DMS53 treated with DMSO at 0.1 percent for 48 hours (cell line): ENCODE results near the gene RFC5.
"Not testable (repeated sequence)": the region's sequence is repeated elsewhere in the genome, so short reads cannot be mapped to it uniquely, and the experiment has no call there.

Experiments
- DNase-seq: peaks from one replicate; lab custom pipeline; 2025; ENCODE audit not compliant: unreplicated experiment; lab: John Stamatoyannopoulos, UW

Gene RFC5

DNA sequence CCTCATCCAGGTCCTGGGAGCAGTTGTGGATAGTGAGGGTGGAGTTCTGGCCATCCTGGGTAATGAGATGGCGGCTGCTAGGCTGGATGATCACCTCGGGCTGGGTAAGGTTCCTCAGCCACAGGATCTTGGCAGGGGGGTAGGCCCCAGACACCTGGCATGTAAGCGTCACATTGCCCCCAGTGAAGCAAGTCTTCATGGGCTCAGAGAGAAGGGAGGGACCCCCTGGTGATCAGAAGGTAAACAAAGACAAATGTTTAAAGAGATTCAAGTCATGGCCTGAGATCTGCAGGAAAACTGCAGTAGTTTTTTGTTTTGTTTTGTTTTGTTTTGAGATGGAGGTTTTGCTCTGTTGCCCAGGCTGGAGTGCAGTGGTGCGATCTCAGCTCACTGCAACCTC is 57.3 kb downstream of the RFC5 start:
- DNase-seq, result no peak

DNA sequence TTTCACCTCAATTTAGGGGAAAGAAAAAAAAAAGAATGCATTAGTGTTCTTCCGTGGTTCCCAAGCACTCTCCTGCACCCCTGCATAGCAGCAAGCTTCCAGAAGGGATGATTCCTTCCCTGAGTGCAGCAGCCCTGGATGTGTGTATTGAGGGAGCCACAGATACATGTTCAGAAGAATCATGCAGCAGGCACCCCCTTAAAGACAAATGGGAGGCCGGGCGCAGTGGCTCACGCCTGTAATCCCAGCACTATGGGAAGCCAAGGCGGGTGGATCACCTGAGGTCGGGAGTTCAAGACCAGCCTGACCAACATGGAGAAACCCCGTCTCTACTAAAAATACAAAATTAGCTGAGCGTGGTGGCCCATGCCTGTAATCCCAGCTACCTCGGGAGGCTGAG is 65.0 kb downstream of the RFC5 start:
- DNase-seq, result not testable (repeated sequence)
